NCI-H526 (cell line): ENCODE results near the gene PDGFB.

Experiments
- DNase-seq, 2 experiments: peaks; one replicate each; lab custom pipeline; 2025; lab: John Stamatoyannopoulos, UW

Gene PDGFB

DNA sequence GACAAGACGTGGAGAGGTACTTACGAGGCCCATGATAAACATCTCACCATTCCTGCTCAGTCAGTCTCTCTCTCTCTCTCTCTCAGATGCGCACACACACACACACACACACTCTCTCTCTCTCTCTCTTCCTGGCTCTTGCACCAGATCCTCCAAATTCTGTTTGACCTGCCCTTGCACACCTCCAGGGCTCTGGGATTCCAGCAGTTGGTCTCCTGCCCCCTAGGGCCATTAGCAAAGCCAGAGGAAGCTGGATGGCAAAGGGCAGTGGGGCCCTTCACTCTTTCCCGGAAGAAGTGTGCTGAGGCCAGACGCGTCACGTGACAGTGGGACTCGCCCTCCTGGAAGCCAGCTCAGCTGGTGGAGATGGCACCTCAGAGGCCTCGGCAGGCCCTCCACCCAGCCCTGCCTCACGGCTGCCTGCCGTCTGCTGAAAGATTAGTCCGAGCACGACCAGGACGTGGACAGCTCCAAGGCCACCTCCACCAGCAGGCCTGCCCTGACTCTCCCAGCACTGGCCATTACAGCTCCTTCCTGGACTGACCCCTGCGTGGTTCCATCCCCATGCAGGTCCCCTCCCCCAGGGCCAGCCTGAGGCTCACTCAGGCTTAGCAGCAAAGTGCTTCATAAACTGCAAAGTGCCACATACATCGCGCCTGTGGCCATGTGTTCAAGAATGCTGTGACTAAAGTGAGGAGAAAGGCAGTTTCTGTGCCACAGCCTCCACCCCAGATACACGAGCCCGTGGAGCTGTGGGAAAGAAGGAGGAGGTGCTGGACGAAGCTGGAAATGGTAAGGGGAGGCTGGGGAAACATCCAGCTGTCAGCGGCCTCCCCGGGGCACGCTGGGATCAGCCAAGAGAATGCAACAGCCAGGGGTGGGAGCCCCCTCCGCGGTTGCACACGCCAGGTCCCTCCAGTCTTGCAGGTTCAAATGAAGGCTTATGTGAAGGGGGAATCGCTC is 3.7 kb downstream of the PDGFB start:
- DNase-seq: peak; percentile 51 to 75

DNA sequence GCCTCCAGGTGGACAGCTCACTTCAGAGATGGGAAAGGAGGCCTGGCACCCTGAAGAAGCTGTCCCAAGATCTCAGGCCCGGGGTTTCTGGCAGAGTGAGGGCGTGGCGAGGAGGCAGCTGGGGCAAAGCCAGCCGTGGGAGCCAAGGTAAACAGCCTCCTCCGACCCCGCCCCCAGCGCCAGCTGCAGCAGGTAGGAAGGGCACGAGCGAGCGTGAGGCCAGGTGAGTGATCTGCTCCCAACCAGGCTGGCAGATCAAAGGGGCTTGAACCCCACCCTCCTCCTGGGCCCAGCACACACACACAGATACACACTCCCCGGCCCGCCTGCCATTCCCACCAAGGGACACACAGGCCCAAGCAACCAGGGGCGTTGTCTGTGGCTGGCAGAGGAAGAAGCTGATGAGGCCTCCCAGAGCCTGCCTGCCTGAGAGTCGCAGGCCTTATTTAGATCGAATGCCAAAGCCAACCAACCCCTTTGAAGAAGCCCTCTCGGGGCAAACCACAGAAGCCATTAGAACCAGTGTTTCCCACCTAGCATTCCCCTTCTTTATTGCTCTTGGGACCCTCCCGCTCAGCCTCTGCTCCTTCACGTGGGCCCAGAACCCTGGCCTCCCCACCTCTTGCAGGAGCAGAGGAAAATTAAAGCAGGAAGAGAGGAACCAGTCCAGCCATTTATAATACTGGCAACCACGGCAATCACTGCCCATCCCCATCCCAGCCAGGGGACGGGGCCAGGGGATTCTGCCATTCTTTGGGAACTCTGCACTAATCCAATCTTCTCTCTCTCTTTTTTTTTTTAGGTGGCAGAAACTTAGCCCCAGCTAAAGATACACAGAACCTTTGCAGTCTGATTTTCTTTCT is 5.0 kb downstream of the PDGFB start:
- peak in 1 of 2 experiments; percentile 72 for DNase-seq

DNA sequence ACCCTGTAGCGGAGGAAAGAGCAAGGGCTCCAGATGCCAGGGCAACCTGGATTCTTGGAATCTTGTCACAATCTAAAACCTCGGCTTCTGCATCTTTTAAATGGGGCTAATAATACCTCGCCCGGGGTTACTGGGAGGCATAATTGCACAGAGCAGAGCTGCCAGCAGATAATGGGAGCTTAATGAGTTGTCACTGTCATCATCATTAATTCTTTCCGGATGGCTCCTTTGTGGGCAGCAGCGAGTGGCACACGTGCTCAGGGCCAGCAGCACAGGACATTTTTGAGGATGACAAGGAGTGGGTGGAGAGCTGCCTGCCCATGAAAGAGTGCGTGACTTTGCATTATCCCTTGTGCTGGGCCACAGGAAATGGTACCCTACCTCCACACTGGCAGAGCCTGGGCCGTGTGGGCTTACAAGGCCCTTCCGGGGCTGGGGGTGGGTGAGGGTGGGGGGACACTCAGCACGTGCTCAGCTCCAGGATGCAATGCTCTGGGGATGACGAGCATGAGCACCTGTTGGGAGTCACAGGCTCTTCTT is 5.7 kb downstream of the PDGFB start:
- no peak for DNase-seq

DNA sequence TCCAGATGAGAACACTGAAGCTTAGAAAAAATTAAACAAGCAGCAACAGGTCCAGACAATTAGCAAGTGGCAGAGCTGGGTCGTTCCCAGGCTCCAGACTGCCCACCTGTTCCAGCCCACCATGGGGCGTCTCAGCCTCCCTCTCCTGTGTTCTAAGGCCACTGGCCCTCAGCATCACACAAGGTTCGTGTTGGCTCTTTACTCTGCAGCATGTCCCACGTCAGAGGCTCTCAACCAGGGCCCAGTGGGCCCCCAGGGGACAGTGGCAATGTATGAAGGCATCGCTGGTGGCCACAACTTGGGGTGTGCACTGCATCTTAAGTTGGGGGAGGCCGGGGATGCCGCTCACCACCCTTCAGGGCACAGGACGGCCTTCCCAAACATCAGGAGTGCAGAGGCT is 6.2 kb downstream of the PDGFB start:
- no peak for DNase-seq

DNA sequence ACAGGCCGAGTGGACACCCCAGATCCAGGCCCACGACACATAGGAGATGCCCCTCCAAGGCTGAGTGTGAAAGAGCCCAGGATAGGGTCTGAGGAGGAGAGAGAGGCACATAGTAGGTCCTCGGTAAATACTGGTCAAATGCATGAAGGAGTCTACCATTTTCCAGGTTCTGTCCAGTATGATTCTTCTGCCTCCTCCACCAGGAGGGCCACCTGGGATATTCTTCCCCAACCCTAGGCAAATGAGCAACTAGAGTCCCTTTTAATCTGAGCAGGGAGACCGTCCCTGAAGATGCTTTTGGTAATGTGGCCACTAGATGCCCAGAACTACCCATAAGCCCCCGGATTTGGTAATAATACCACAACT is 6.7 kb downstream of the PDGFB start:
- DNase-seq: no peak

DNA sequence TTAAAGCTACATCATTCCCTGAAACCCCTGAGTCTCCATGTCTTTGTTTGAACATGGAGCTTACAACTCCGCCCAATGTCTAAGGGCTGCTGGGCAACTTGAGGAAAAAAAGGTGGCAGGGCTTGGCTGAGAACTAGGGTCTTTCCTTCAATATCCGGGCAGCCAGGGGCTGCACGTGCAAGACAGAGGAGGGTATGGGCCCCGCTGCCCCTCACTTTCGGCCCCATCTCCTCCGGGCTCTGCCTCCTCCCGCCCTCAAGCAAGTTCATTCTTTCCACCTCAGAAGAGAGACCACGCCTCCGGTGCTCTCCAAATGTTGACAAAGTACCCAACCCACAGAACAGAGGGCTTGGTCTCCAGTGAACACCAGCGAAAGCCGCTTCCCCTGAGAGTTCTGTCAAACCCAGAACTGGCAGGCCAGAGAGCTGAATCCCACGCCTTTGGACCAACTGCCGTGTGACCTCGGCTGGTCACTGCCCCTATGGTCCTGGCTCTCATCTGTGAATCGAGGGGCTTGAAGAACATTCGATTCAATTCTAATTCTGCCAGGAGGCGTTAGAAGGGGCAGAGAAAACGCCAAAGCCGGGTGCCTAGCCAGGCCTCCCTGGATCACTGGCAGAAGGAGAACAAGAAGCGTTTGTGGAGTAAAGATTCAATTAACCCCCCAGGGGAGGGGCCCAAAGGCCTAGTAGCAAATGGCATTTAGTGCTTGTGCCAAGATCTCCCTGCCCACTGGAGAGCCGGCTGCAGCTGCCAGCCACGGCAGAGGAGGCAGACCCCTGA is 7.3 kb downstream of the PDGFB start:
- no peak for DNase-seq

DNA sequence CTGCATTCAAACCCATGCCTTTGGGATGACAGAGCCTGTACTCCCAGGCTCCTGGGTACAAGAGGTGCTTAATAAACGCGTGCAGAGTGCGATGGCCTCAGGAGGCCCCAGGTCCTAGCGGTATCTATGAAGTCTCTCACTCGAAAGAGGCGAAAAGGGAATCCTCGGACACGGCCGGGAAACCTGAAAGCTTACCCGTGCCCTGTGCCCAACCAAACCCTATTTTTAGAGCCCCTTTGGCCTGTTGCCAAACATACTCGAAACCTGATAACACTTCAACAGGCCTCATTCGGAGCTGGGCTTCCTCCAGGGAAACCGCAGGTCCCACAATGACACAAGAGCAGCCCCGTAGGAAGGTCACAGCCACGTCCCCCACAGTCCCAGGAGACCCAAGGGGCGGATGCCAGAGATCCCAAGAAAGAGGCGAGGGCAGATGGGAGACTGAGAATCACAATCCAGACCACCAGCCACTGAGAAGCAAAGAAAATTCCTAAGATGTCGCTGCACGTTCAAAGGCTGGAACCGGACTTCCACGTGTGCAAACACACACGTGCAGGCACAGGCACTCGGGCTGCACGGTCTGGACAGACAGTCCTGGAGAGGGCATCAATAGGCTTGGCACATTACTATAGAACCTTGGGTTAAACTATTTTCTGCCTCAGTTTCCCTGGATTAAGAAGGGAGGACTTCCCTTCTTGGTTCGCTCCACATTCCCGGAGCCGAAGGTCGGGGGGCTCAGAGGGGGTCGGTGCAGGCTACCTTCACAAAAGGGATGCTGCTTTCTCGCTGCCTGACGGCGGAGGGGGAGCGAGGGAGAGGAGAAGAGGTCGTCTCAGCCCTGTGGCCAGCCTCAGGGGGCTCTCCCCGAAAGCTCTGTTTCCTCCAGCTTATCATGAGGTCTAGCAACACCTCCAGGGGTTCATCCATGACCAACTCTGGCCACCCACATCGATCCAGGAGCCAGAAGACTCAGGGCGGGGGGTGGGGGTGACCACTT is 8.2 kb downstream of the PDGFB start:
- DNase-seq: no peak

DNA sequence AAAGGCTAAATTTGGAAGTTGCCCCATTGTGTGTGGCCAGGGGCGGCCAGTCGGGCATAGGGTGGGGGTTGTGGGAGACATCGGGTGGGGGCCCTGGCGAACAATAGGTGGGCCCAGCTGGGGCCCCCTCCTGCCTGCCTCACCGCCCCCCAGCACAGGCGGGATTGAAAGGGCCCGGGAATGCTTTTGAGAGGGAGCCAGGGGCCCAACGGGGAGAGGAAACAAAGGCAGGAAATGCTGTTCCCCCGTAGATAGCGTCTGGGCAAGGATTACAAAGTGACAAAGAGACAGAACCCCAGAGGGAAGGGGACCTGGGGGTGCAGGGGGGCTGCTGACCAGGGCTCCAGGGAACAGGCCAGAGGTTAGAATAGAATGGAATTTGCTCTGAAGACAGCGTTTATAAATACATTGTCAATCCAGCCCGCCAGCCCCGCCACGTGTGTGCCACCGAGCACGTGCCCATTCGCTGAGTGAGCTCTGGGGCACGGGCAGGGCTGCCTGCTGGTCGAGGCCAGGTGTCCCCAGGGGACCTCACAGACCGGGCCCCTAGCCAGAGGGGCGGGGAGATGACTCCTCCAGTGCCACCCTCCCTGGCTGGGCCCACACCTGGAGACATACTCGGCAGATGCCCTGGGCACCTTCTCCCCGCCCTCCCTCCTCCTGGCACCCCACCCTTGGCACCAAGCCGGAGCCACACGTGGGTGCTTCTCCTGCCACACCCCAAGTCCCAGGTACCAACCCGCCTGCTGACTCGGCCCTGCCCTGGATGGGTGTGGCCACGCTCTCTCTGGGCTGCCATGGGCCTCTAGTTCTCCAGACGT is 9.7 kb downstream of the PDGFB start:
- DNase-seq: no peak

DNA sequence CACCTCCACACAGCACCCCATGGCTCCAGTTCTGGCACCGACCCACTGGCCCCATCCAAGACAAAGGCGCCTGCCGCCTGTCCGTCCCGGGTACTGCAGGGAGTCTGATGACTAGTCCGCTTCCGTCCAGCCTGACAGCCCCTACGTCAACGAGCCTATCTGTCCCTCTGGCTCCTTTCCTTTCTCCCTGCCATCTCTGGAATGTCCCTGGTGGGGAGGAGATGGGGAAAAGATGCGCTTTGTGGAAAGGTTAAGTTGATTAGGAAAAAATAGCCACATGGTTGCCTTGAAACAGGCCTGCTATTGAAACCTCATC is 10.4 kb downstream of the PDGFB start:
- no peak for DNase-seq

DNA sequence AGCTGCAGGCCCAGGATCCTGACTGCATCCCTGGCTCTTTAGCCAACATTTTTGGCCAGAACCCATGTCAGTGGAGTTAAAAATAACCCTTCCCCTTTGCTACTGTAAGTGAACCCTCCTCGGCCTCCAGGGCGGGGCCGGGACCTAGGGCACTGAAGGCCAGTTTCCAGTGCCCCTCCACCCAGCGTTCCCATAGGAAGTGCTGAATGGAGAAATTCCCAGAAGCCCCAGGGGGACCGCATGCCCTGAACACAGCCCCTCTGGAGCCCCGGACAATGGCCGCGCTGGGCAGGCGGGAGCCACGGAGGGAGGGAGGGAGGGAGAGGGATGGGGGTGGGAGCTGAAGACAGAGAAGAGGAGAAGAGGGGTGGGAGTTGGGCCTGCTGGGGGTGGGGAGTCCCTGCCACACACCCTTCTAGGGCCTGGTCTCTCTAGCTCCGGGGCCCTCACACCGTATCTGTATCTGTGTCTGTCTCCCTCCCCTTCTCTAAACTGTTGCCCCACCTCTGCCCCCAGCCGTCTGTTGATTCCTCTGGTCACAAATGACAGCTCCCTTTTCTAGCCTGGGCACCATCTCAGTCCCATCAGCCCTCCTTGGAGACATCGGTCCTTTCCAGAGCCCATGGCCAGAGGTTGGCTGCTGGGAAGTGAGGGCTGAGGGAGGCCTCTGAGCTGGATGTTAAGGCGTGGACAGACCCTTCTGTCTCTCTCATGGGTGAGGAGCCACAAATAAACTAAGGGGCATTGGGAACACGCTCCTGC is 10.9 kb downstream of the PDGFB start:
- no peak for DNase-seq

DNA sequence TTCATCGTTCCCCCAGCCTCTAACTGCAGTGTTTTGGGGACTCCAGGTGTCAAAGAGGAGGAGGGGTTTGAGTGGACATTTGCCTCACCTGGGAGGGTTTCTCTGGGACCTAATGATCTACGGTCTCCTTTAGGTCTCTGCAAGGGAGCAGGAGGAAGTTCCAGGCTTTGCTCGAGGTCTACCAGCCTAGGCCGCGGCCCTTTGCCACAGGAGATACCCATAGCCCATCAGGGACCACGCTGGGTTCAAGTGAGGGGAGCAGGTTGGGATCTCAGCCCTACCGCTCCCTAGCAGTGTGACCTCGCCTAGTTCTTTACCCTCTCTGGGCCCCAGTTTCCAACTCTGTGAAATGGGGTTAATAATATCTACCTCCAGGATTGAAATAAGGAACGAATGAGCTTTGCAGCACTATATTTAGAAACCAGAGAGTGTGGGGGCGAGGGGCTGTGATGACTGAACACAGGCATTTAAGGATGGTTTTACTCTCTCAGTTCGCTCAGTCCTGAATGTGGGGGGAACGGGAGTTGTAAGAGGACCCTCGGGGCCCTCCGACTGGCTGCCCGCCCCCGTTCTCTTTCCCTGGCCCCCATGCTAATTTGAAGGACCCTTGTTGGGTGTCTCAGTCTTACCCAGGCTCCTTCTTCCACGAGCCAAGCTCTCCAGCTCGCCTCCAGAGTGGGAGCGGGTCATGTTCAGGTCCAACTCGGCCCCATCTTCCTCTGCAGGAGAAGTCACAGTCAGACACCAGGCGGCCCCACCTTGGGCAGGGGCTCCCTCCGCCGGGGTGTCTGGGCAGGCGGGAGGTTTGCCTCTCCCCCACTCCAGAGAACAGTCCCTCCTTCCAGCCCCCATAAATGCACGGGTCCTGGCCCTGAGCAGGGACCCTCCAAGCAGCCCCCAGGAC is 11.7 kb downstream of the PDGFB start:
- DNase-seq: no peak

DNA sequence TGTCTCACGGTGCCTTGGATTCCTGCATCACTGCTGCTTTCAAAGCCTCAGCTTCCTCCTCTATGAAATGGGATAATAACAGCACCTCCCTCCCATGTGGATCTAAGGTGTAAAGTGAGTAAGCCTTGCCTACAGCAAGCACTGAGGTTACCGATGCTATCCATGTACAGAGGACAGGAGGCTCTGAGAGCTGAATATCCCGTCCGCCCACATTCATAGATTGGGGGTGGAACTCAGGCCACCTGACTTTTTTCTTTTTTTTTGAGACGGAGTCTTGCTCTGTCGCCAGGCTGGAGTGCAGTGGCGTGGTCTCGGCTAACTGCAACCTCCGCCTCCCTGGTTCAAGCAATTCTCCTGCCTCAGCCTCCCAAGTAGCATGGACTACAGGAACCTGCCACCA is 12.5 kb downstream of the PDGFB start:
- no peak for DNase-seq

DNA sequence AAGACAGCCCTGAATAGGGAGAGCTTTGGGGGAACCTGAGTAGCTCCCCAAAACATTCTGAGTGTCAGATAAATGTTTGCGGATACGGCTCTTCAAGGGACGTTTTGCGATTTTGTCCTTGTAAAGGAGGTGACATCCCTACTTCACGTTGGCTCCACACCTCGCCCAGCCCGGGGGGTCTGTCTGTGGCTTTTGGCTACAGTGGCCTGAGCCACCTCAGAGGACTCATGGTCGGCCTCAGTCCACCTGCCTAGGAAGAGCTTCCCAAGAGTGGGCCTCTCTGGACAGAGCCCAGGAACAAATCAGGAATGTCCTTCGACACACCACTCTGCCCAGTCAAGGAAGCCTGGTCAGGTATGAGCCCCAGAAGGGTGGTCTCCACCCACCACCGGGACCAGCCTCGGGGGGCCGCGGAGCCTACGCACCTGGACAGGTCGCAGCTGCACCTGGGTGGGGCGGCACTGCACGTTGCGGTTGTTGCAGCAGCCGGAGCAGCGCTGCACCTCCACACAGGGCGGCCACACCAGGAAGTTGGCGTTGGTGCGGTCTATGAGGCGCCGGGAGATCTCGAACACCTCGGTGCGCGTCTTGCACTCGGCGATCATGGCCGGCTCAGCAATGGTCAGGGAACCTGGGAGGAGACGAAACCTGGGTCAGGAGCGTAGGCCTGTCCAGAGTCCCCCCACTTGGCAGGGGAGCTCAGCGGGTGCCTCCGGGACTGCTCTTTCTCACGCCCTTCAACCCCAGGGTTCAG is 13.4 kb downstream of the PDGFB start:
- DNase-seq: no peak

DNA sequence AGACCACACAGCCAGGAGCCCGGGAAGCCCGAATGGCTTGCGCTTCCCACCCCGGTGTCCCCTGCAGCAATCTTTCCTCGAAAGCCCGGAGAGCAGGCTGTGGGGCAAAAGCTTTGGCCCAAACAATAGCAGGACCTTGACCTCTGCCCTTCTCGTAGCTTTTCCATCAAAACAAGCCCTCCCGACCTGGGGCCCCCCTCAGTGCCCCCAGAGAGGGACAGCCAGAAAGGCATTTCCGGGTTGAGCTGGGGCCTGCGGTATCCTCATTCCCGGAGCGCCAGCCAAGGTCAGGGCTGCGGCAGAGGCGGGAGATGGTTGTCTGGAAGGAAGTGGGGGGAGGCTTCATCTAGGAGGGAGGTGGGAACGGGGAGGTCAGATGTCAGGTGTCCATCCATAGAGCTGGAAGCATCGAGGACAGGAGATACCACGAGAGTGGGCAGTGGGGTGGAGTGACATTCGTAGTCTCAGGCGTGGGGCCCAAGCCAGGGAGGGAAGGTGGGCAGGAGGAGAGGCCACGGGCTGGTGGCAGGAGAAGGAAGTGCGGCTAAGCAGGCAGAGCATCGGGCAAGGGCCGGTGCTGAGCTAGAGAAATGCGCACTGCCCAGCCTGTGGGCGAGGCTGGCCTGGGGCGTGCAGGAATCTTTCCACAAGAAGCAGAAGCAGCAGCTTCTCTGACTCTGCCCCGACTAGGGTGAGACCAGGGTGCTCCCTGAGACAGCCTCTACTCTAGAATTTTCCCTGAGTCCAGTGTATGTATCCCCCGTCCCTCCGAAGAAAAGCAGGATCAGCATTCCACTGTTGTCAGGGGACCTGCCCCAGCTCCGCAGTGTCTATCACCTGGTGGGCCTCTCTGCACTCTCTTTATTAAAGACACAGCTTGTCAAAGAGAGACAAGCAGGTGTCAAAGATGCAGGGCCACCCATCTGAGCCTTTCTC is 14.3 kb downstream of the PDGFB start:
- DNase-seq: no peak

DNA sequence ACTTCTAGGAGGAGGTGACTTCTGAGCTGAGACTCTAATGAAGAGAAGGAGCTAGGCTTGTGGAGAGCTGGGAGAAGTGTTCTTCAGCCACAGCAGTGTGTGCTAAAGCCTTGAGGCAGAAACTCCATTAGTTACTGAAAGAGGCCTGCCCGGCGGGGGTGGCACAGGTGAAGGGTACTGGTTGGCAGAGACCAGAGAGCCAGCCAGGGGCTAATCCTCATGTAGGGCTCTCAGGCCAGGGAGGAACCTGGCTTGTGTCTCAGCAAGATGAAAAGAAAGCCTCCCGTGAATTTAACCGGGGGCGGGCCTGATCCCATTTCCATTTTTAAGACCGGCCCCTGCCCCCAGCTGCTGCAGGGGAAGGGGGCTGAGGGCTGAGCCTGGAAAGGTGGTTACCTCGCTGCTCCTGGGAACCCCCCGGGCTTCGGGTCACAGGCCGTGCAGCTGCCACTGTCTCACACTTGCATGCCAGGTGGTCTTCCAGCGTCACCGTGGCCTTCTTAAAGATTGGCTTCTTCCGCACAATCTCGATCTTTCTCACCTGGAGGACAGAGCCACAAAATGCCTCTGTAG is 15.0 kb downstream of the PDGFB start:
- DNase-seq: no peak

DNA sequence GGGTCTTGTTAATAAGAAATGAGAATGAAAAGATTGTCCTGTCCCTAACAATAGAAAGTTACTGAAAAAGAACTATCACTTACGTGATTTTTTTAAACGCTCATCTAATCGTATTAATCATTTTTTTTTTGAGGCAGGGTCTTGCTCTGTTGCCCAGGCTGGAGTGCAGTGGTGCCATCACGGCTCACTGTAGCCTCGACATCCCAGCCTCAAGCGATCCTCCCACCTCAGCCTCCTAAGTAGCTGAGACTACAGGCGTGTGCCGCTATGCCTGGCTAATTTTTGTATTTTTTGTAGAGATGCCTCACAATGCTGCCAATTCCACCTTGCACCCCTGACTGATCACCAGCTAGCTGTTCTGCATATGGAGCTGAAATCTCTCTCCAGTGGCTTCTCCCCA is 15.7 kb downstream of the PDGFB start:
- DNase-seq: no peak
